ENCODE measurements around the gene LPIN1.

DNA sequence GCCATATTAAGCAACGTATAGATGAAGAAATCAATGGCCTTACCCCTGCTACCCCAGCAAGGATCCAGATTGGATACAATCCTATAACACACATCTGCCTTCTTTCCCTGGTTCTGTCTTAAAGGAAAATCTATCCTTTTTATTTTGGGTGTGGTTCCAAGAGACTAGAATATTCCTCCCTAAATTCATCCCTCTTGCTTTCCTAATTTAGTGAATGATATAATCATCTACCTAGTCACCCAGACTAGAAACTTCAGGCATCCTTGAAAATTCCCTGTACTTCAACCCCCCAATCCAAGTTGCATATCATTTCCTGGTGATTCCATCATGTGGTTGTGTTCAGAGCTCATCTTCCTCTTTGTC is 35.1 kb upstream of the LPIN1 start:
- TF ChIP-seq, protein P1, sequence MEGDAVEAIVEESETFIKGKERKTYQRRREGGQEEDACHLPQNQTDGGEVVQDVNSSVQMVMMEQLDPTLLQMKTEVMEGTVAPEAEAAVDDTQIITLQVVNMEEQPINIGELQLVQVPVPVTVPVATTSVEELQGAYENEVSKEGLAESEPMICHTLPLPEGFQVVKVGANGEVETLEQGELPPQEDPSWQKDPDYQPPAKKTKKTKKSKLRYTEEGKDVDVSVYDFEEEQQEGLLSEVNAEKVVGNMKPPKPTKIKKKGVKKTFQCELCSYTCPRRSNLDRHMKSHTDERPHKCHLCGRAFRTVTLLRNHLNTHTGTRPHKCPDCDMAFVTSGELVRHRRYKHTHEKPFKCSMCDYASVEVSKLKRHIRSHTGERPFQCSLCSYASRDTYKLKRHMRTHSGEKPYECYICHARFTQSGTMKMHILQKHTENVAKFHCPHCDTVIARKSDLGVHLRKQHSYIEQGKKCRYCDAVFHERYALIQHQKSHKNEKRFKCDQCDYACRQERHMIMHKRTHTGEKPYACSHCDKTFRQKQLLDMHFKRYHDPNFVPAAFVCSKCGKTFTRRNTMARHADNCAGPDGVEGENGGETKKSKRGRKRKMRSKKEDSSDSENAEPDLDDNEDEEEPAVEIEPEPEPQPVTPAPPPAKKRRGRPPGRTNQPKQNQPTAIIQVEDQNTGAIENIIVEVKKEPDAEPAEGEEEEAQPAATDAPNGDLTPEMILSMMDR (IDR thresholded peaks at IDR 0.05 in 8 of 11, conservative IDR thresholded peaks at IDR 0.05 in 3 of 11) = no peak
- TF ChIP-seq POLR2A (IDR thresholded peaks at IDR 0.05) (no peak), POLR2AphosphoS5 (IDR thresholded peaks at IDR 0.05) (no peak)
